Thyroid gland (tissue), 4 donors: ENCODE results near the gene FCRLB.

Experiments
- POLR2A ChIP-seq, 2 donors: fragments of 450-650 bp; IDR thresholded peaks; one replicate each; pipeline ENCODE4 v1.6.1; 2017; ENCODE audit warnings: antibody characterized with exemption in 2 of 2, mild to moderate bottlenecking in 2 of 2, moderate library complexity in 1 of 2
- TF ChIP-seq, protein P1 (sequence below), 6 experiments: fragments of 200-600 bp in 3 of 6; fragments of 450-650 bp in 3 of 6; sonication (generic) in 3 of 6; IDR thresholded peaks; one replicate each; pipeline ENCODE4 v1.5.1; 2016 to 2019; ENCODE audit warnings: antibody characterized with exemption in 6 of 6, mild to moderate bottlenecking in 2 of 6, inconsistent platforms in 1 of 6, moderate library complexity in 1 of 6

DNA sequence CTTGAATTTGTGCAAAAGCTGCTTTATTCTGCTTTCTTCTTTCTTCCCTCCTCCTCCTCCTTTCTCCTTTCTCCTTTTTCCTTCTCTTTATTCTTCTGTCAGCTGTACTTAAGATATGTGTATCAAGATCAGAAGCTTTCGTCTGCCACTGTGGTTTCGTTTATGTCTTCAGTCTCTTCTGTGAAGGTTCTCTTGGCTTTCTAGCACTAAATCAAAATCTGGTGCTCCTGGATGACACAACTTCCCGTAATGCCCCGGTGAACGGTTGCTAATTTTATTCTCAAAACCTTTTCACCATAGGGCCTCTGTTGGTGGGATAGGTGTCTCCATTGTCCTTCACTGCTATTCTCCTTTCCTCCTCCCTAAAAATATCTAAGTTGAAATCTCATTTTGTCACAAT is 49.8 kb downstream of the FCRLB start:
- TF ChIP-seq, protein P1, sequence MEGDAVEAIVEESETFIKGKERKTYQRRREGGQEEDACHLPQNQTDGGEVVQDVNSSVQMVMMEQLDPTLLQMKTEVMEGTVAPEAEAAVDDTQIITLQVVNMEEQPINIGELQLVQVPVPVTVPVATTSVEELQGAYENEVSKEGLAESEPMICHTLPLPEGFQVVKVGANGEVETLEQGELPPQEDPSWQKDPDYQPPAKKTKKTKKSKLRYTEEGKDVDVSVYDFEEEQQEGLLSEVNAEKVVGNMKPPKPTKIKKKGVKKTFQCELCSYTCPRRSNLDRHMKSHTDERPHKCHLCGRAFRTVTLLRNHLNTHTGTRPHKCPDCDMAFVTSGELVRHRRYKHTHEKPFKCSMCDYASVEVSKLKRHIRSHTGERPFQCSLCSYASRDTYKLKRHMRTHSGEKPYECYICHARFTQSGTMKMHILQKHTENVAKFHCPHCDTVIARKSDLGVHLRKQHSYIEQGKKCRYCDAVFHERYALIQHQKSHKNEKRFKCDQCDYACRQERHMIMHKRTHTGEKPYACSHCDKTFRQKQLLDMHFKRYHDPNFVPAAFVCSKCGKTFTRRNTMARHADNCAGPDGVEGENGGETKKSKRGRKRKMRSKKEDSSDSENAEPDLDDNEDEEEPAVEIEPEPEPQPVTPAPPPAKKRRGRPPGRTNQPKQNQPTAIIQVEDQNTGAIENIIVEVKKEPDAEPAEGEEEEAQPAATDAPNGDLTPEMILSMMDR (IDR thresholded peaks at IDR 0.05): no peak
- TF ChIP-seq POLR2A (IDR thresholded peaks at IDR 0.05): no peak
